K562 (cell line): ENCODE results near the gene RNF103. TPM values are rescaled to one million over a fixed set of nuclear protein-coding genes. Genes with fewer than 3 reads are reported as not detected.

Experiments used
- CBX2 ChIP-seq: fragments of 200-600 bp; sonication (generic); IDR thresholded peaks from one replicate; pipeline ENCODE4 v1.6.1; 2012; ENCODE audit warnings: mild to moderate bottlenecking, low read length, inconsistent platforms; ENCODE audit not compliant: insufficient read depth, poor library complexity, severe bottlenecking
- DLX4 ChIP-seq: fragments of 250-450 bp; sonication (Bioruptor Pico); IDR thresholded peaks from 2 replicates; pipeline ENCODE4 v1.6.1; 2021; ENCODE audit warnings: mild to moderate bottlenecking
- FOXO4 ChIP-seq: fragments of 450-650 bp; formaldehyde crosslinking; IDR thresholded peaks from 2 replicates; pipeline ENCODE4 v1.4.0; 2020; ENCODE audit warnings: mild to moderate bottlenecking, moderate library complexity
- HDAC1 ChIP-seq, 2 experiments: fragments of 450-650 bp; IDR thresholded peaks; 2 replicates each; pipeline ENCODE4 v1.6.1; 2016 to 2017; ENCODE audit warnings: inconsistent platforms in 1 of 2, mild to moderate bottlenecking in 1 of 2, moderate library complexity in 1 of 2
- IRF1 ChIP-seq: sonication (generic); formaldehyde crosslinking; IDR thresholded peaks from 2 replicates; pipeline ENCODE4 v1.8.0; 2022; ENCODE audit warnings: missing genetic modification reagents, mild to moderate bottlenecking, borderline replicate concordance
- KHSRP ChIP-seq: fragments of 450-650 bp; IDR thresholded peaks from 2 replicates; pipeline ENCODE4 v1.6.1; 2017
- MAFK ChIP-seq: IDR thresholded peaks from 2 replicates; pipeline ENCODE4 v1.6.1; 2011; ENCODE audit warnings: low read length, improper control_type of control experiment
- MAZ ChIP-seq, 2 experiments: fragments of 450-650 bp in 1 of 2; sonication (generic) in 1 of 2; formaldehyde crosslinking; IDR thresholded peaks in 1 of 2; conservative IDR thresholded peaks in 1 of 2; 2 replicates each; pipeline versions ENCODE4 v1.4.0 to v1.5.0; 2020; ENCODE audit warnings: mild to moderate bottlenecking in 1 of 2, missing genetic modification reagents in 1 of 2
- POLR2H ChIP-seq: IDR thresholded peaks from 2 replicates; pipeline ENCODE4 v1.6.1; 2016; ENCODE audit warnings: missing genetic modification characterization, low read depth, mild to moderate bottlenecking, control low read depth, missing compliant biosample characterization, moderate library complexity
- RCOR1 ChIP-seq, 2 experiments: IDR thresholded peaks; 2 replicates each; pipeline ENCODE4 v1.6.1; 2012; ENCODE audit warnings: low read depth in 2 of 2, low read length in 2 of 2, borderline replicate concordance in 1 of 2, improper control_type of control experiment in 1 of 2
- SIX5 ChIP-seq, 2 experiments: IDR thresholded peaks; 2 replicates each; pipeline ENCODE4 v1.6.1; 2011; ENCODE audit warnings: low read length in 2 of 2, borderline replicate concordance in 1 of 2, low read depth in 1 of 2, mild to moderate bottlenecking in 1 of 2, moderate library complexity in 1 of 2; ENCODE audit not compliant: insufficient read depth in 1 of 2
- ZHX1 ChIP-seq: fragments of 150-350 bp; conservative IDR thresholded peaks from 2 replicates; pipeline ENCODE4 v1.6.1; 2014; ENCODE audit warnings: low read length
- ZNF41 ChIP-seq: fragments of 250-450 bp; sonication (Bioruptor Pico); conservative IDR thresholded peaks from 2 replicates; pipeline ENCODE4 v1.4.0; 2020; ENCODE audit warnings: mild to moderate bottlenecking
- ZNF551 ChIP-seq: fragments of 250-450 bp; sonication (Bioruptor Pico); IDR thresholded peaks from 2 replicates; pipeline ENCODE4 v1.5.0; 2021; ENCODE audit warnings: mild to moderate bottlenecking, moderate library complexity
- ZNF609 ChIP-seq: sonication (generic); formaldehyde crosslinking; IDR thresholded peaks from 2 replicates; pipeline ENCODE4 v1.8.1; 2023; ENCODE audit warnings: missing genetic modification reagents, mild to moderate bottlenecking, borderline replicate concordance
- polyA plus RNA-seq, 8 experiments: library from polyadenylated mRNA; depleted of rRNA in 4 of 8; stranded (reverse) in 5 of 8; unstranded in 3 of 8; fragments of >200 nt; fragmentation: Nextera tagmentation in 2 of 8; fragmentation: Illumina TruSeq in 1 of 8; extraction: Ambion mirVana in 2 of 8; extraction: Trizol in 1 of 8; gene quantifications; 2 replicates each; pipeline versions ENCODE4 v1.2.1 to v1.2.3, GENCODE V29; 2011 to 2014; ENCODE audit warnings: inconsistent platforms in 1 of 8, missing spikeins in 1 of 8
- total RNA-seq, 7 experiments: library from RNA; depleted of rRNA in 6 of 7; stranded (reverse); fragments of >200 nt in 6 of 7; fragmentation: Illumina TruSeq in 2 of 7; extraction: Trizol in 2 of 7; gene quantifications; 2 replicates each; pipeline versions ENCODE4 v1.2.1 to v1.2.3, GENCODE V29; 2011 to 2021; ENCODE audit warnings: low replicate concordance in 1 of 7

RNF103 gene
- total and polyA plus RNA-seq, 9 of the 15 experiments (the other 6 are each of a cell fraction or from before 2014, with no cell fraction given): 1.2 to 6.8 (median 4.6) TPM

- no peak for TF ChIP-seq MAZ (CRISPR knock-in tag; conservative IDR thresholded peaks at IDR 0.05 in 1 of 2, IDR thresholded peaks at IDR 0.05 in 1 of 2)
- no peak for TF ChIP-seq CBX2
- no peak for TF ChIP-seq ZNF551
- no peak for TF ChIP-seq DLX4 (CRISPR knock-in tag)
- TF ChIP-seq POLR2H (tag): no peak
- TF ChIP-seq IRF1: no peak
- TF ChIP-seq ZNF41 (CRISPR knock-in tag): no peak
- TF ChIP-seq RCOR1 (IDR thresholded peaks at IDR 0.05; ENCODE audit: borderline replicate concordance in 1 of 2, low read depth in 2 of 2, low read length in 2 of 2): peak in 1 of 2 experiments; percentile 54; a peak in 1 of 4 replicates
- no peak for TF ChIP-seq ZNF609 (CRISPR knock-in tag)
- TF ChIP-seq FOXO4: no peak
- TF ChIP-seq SIX5 (IDR thresholded peaks at IDR 0.05; ENCODE audit: borderline replicate concordance in 1 of 2, insufficient read depth in 1 of 2, low read depth in 1 of 2, low read length in 2 of 2): no peak
- peak; percentile 66 for TF ChIP-seq MAFK
- no peak for TF ChIP-seq KHSRP
- no peak for TF ChIP-seq HDAC1 (IDR thresholded peaks at IDR 0.05)
- no peak for TF ChIP-seq ZHX1
Observed at GRCh38 chr2:86584151-86584913, 39.3 kb downstream of the RNF103 start (continued).
